GM19452 (cell line): ENCODE results near the gene SPTA1.

Experiments
- ATAC-seq: cut with Tn5 transposase; IDR thresholded peaks from one replicate; pipeline ENCODE4 v1.9.1; 2021; ENCODE audit not compliant: unreplicated experiment

Gene SPTA1

GRCh38 chr1:158577561-158577960 lies 109.0 kb downstream of the SPTA1 start:
- ATAC-seq = no peak

GRCh38 chr1:158572226-158572625 lies 114.3 kb downstream of the SPTA1 start:
- ATAC-seq = no peak

- ATAC-seq = no peak
Measured at GRCh38 chr1:158570480-158570879, 116.0 kb downstream of the SPTA1 start, which contains the start of gene OR6P1. Gene OR6P1, minus strand, starts transcription at chr1:158570580. Its CDS starts 6,976 bp downstream, at chr1:158563604.

- ATAC-seq = no peak
Measured at GRCh38 chr1:158564608-158565007, 121.9 kb downstream of the SPTA1 start.

GRCh38 chr1:158563853-158564252 lies 122.7 kb downstream of the SPTA1 start:
- ATAC-seq = no peak
